GM06990 (cell line): Measurements from ENCODE around the gene PAMR1.

Experiments used
- DNase-seq: peaks from one replicate; pipeline ENCODE4 v3.0.0-alpha.2; 2011; ENCODE audit not compliant: insufficient read length; ENCODE audit errors: extremely low read depth
- H3K27me3 ChIP-seq: replicated peaks from 2 replicates; pipeline ENCODE4 v1.6.0; 2011; ENCODE audit warnings: low read length; ENCODE audit not compliant: control insufficient read depth, insufficient read depth
- H3K36me3 ChIP-seq: 2 replicates; pipeline ENCODE4 v1.5.1; 2011; ENCODE audit warnings: low read length; ENCODE audit not compliant: control insufficient read depth, insufficient read depth
- H3K4me3 ChIP-seq: replicated peaks from 2 replicates; pipeline ENCODE4 v1.5.1; 2011; ENCODE audit warnings: low read depth, mild to moderate bottlenecking, control low read depth, low read length
- CTCF ChIP-seq: IDR thresholded peaks from 2 replicates; pipeline ENCODE4 v1.5.1; 2011; ENCODE audit warnings: low read length, control low read depth, mild to moderate bottlenecking, inconsistent platforms; ENCODE audit not compliant: insufficient read depth, poor library complexity, severe bottlenecking

Gene PAMR1

GRCh38 chr11:35388061-35388460 is 137.4 kb downstream of the PAMR1 start:
- no peak for TF ChIP-seq CTCF
- no peak for DNase-seq

GRCh38 chr11:35387111-35387982 is 138.1 kb downstream of the PAMR1 start:
- no peak for DNase-seq
- peak; percentile 30 for TF ChIP-seq CTCF
- H3K27me3 ChIP-seq = no peaks in the 10 kb centered on the region
- H3K4me3 ChIP-seq = no peak overlapping the region
- H3K36me3 ChIP-seq = no peaks in the 10 kb centered on the region

More at GRCh38 chr11:35388061-35388460, 137.4 kb downstream of the PAMR1 start:
- H3K4me3 ChIP-seq = no peak overlapping the region
- H3K27me3 ChIP-seq = no peaks in the 10 kb centered on the region
- H3K36me3 ChIP-seq = no peaks in the 10 kb centered on the region

GRCh38 chr11:35383953-35384352 is 141.5 kb downstream of the PAMR1 start:
- no peak for DNase-seq
- Histone ChIP-seq H3K27me3 (no peaks in the 10 kb centered on the region), H3K4me3 (no peak overlapping the region), H3K36me3 (no peaks in the 10 kb centered on the region)
- TF ChIP-seq CTCF = no peak
